NCI-H524 treated with DMSO at 0.1 percent for 48 hours (cell line): ENCODE measurements around the gene DDX17.

Experiments
- DNase-seq: peaks from one replicate; lab custom pipeline; 2025; lab: John Stamatoyannopoulos, UW

The DDX17 gene

DNA sequence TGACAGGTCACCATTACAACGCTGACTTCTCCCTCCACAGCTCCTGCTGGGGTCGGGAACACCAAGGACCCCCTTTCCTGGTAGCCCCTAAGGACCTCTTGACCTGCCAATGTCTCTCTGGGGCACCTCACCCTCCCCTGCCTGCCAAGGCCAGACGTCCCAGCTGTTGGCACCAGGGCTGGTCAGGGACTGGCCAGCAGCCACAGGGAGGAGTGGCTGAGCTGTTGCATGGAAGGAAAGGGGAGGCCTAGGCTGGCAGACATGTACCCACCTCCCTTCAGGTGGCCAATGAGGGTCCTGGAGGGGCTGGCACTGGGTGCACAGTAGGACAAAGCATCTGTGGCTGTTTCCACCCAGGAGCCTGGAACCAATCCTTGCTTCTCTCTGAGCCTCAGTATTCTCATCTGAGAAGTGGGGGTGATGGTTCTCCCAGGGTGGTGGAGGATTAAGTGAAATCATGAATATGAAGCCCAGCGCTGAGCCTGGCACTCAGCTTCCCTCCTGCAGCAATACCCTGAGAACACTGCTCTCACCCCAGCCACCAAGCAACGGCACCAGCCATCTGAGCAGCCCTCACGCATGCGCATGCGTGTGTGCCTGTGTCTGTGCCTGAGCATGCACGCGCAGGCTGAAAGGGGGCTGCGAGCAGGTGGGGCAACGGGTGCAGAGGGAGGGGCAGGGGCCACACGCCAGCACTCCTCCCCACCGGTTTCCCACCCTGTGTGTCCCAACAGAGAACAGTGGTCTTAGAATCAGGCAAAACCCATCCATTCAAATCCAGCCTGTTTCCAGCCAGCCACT lies 57.0 kb downstream of the DDX17 start:
- no peak for DNase-seq

- no peak for DNase-seq
These were observed 60.0 kb downstream of the DDX17 start for GRCh38 chr22:38446018-38446601.

GRCh38 chr22:38444783-38445182 lies 61.3 kb downstream of the DDX17 start:
- DNase-seq, result no peak

GRCh38 chr22:38443628-38444521 lies 62.2 kb downstream of the DDX17 start:
- DNase-seq, result no peak

DNA sequence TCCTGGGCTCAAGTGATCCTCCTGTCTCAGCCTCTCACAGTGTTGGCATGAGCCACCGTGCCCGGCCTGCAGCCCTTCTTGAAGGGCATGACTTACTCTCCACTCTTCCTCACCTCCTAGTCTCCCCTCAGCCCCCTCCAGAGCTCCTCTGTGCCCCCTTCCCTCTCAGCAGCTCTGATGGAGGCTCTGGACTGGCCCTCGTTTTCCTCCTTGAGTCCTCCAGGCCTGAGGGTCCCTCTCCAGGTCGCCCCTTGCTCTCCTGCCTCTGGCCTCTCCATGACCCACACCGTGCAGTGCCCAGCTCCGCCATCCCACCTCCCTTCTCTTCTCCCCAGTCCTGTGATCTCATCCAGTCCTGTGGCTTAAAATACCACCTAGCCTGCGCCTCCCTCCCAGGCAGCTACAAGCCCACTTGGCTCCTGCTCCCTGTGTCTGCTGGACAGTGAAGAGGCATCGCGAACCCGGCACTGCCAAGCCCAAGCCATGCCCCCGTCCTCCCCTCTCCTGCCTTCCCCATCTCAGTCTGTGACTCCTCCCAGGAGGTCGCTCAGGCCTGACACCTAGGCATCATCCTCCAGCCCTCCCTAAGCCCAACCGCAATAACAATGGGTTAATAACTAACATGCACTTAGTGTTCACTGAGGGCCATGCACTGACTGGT lies 63.0 kb downstream of the DDX17 start:
- no peak for DNase-seq

DNA sequence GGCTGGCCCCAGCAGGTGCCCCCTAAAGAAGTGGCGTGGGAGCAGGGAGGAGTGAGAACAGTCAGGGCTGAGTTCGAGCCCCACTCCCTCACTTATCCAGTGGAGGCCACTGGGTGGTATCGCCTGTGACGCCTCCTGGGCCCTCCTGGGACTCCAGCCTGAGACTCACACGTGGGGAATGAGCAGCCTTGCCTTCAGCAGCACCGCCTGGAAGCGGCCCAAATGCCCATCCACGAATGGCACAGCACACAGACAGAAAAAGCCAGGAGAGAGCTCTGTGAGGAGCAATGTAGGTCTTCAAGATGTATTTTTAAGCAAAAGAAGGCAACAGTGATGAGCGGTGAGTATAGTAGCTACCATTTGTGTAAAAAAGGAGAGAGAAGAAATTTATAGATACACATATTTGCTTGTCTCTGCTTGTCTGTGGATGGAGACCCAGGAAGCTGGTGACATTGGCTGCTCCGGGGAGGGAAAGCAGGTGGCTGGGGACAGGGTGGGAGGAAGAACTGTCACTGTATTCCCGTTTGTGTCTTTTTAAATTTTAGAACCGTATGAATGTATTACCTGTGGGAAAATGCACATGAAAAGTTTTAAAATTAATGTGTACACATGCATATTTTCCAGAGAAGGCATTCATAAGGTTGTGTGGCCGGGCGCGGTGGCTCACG lies 64.4 kb downstream of the DDX17 start:
- no peak for DNase-seq

DNA sequence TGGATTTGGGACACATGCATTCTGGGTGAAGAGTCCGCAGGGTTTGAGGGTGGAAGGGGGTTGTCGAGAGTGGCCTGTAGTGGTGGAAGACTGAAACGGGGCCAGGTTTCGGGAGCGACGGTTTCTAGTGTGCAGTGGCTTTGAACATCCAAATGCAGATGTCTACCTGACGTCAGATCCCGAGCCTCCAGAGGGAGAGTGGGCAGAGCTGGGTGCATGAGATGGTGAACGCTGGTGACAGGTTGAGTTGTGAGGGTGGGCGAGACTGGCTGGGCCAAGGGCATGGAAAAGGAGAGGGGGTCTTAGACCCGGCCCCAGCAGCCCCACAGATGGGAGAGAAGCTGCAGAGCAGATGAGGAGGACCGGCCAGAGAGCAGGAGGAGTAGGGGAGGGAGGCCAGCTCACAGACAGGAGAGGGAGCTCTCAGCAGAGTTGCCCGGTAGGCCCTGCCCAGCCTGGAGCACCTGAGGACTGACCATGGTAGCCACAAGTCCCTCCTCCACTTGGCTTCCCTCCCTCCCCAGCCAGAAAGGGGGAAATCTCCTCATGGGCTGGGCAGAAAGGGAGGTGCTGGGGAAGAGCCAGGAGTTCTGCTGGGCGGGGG lies 65.3 kb downstream of the DDX17 start:
- DNase-seq, result no peak

DNA sequence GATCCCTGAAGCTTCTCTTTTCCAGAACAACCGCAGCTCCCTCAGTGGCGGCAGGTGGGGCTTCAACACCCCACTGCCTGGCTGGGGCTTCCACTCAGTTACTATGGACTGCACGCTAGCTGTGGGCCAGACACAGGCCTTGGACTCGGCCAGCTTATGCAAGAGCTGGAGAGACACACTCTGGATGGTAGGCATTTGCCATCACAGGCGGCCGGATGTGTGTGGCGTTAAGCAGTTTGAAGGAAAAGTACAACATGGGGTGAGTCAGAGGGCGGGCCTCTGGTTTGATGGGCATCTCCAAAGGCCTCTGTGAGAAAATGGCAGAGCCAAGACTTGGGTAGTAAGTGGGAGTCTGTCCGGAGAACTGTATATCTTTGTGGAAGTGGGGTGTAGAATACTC lies 68.7 kb downstream of the DDX17 start:
- DNase-seq, result no peak

DNA sequence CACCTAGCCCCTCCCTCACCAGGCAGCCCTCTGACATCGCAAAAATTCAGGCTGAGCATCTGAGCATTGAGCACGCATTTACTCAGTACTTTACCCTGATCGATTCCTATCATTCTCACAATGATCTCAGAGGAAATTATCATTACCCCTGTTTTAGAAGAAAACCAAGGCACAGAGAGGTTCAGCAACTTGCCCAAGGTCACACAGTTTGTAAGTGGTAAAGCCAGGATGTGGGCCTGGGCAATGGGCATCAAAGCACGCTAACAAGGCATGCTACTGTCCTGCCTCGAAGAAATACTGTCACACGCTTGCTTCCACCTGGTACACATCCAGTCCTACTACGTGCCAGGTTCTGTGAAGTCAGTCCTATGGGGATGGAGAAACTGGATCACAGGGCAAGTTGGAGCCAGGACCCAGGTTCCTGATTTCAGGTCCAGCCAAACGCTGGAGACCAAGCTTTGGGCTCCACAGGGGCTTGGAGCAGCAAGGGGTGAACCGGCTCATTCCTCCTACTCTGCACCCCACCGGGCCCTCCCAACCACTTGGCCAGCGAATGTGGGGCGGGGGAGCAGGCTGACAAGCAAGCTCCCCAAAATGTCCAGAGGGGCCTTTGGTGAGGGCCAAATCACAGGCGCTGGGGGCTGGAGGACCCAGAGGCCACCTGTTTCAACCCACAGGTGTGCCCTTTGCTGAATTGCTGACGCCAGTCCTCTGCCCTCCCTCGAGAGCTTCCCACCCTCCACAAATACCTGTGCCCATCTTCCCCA lies 69.3 kb downstream of the DDX17 start:
- no peak for DNase-seq

DNA sequence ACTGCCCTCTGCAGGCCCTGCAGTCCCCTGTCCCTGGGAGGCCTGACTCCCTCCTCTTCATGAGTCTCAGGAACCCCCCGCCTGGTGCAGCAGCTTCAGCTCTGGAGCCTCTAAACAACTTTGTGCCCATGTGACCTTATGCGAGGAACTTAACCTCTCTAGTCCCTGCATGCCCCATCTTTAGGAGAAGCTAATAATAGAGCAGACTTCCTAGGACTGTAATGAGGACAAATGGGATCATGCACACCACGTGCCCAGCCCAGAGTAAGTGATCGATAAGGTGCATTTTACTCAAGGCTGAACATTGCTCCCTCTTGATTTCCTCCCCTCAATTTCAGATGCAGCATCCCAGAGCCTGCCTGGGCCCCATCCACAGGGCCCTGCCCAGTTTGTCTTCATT lies 70.1 kb downstream of the DDX17 start:
- no peak for DNase-seq

DNA sequence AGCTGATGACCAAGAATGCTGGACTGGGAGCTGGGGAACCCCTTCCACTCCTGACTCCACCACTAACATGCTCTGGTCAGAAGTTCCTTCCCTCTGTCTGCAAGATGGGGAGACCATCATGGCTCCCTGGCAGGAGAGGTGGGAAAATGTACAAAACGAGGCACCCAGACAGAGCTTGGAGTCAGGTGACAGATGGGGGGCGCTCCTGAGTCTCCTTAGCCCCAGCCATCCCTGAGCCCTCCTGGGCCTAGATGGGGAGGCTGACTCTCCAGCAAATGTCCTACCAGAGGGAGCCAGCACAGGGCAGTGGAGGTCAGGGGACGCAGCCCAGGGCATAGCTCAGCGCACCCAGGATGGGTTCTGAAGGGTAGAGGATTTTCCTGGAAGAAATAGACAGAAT lies 71.1 kb downstream of the DDX17 start:
- no peak for DNase-seq

DNA sequence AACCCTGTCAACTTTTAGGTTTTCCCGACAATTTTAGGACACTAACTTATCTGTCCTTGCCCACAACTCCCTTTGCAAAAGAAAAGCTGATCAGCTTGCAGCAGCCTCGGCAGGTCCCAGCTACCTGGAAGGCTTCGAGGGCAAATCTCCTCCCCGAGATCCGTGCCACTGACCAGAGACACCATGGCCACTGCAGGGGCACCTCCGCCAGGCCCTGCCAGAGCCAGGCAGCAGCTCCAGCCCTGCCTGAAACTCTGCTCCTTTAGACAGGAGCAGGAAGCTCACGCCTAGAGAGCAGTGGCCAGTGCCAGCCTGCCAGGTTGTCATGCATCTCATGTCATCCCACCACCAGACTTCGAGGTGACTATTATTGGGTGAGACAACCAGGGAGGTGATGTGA lies 72.2 kb downstream of the DDX17 start:
- DNase-seq, result no peak
